ENCODE results near the gene REG3G. TPM values are rescaled to one million over a fixed set of nuclear protein-coding genes. Genes with fewer than 3 reads are reported as not detected.

REG3G gene
- total RNA-seq, result not detected in 2 replicates

DNA sequence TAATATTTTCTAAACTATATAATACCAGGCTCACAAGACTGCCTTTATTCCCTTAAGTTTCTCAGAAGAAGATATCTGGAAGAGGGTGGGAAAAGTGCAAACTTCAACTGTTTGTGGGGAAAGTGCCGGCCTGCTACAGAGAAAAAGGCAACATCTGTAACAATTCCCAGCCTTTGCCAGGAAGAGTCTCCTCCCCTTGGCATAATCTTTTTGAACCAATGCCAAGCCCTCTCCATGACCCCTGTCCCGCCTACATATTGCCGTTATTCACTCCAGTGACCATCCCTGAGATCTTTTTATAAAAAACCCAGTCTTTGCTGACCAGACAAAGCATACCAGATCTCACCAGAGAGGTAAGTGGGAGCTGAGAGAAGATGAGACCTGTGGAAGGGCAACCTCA, at the start of gene REG3G:
Gene REG3G (plus strand): TSS at position 282 of the 400 bp plus-strand sequence. CDS start 392 bp downstream, outside the sequence.

Other genes with a start within 250 kb of the REG3G start
- not detected in 2 replicates for gene REG1B, start 62.3 kb downstream of the REG3G start, total RNA-seq
- gene REG1A, start 94.8 kb downstream of the REG3G start, total RNA-seq, result not detected in 2 replicates
- gene REG3A, start 134.1 kb downstream of the REG3G start, total RNA-seq, result not detected in 2 replicates